ENCODE measurements around the gene KLK14. TPM values are rescaled to one million over a fixed set of nuclear protein-coding genes. Genes with fewer than 3 reads are reported as not detected.
A peak's percentile ranks its signal among the peaks of the same experiment; 100 is the strongest.

The KLK14 gene
- polyA plus RNA-seq, 1 donor from 2014 or later: not detected

GRCh38 chr19:51096473-51097165 lies 13.9 kb upstream of the KLK14 start:
- H3K27me3 ChIP-seq (ENCODE audit: insufficient read depth, low read depth, low read length): no peaks in the 10 kb centered on the region
- no peaks in the 10 kb centered on the region for H4K20me1 ChIP-seq (ENCODE audit: insufficient read depth)

GRCh38 chr19:51094696-51095279 lies 12.1 kb upstream of the KLK14 start:
- no peak overlapping the region for H3K4me3 ChIP-seq (ENCODE audit: low read length)
- H3K9me3 ChIP-seq (ENCODE audit: low read length): no peaks in the 10 kb centered on the region
- H3K4me2 ChIP-seq (ENCODE audit: low read length): no peak overlapping the region
- H3F3A ChIP-seq (ENCODE audit: insufficient read depth, low read length, poor library complexity, severe bottlenecking): no peaks in the 10 kb centered on the region
- H3K9ac ChIP-seq (ENCODE audit: low read length): no peak overlapping the region
- TF ChIP-seq POLR2AphosphoS5 (IDR thresholded peaks at IDR 0.05) (no peak), REST (IDR thresholded peaks at IDR 0.05; ENCODE audit: borderline replicate concordance) (no peak), TAF1 (IDR thresholded peaks at IDR 0.05; ENCODE audit: low read depth) (no peak), EZH2 (IDR thresholded peaks at IDR 0.05; ENCODE audit: borderline replicate concordance, insufficient read depth, low read length, poor library complexity, severe bottlenecking) (no peak), CTCF (IDR thresholded peaks at IDR 0.05; ENCODE audit: poor library complexity, severe bottlenecking) (peak; percentile 59), EP300 (conservative IDR thresholded peaks at IDR 0.05; ENCODE audit: poor library complexity, severe bottlenecking) (no peak), RAD21 (conservative IDR thresholded peaks at IDR 0.05) (peak; percentile 53), SMC3 (conservative IDR thresholded peaks at IDR 0.05; ENCODE audit: poor library complexity) (peak; percentile 15)
- H3K27ac ChIP-seq (ENCODE audit: low read length): no peak overlapping the region
- H3K79me2 ChIP-seq (replicated peaks; ENCODE audit: insufficient read depth, low read length): no peaks in the 10 kb centered on the region
- no peaks in the 10 kb centered on the region for H3K36me3 ChIP-seq (ENCODE audit: insufficient read depth, low read length)
- H4K20me1 ChIP-seq (ENCODE audit: insufficient read depth): no peaks in the 10 kb centered on the region
- no peaks in the 10 kb centered on the region for H3K27me3 ChIP-seq (ENCODE audit: insufficient read depth, low read depth, low read length)
- no peaks in the 10 kb centered on the region for H3K9me2 ChIP-seq (ENCODE audit: insufficient read depth, low read length)
- no peak overlapping the region for H2AFZ ChIP-seq (ENCODE audit: low read depth, low read length)

More at GRCh38 chr19:51096473-51097165, 13.9 kb upstream of the KLK14 start:
- no peak overlapping the region for H3K4me2 ChIP-seq (ENCODE audit: low read length)
- H3F3A ChIP-seq (ENCODE audit: insufficient read depth, low read length, poor library complexity, severe bottlenecking): no peaks in the 10 kb centered on the region
- H3K9me2 ChIP-seq (ENCODE audit: insufficient read depth, low read length): no peaks in the 10 kb centered on the region
- no peaks in the 10 kb centered on the region for H3K36me3 ChIP-seq (ENCODE audit: insufficient read depth, low read length)
- no peaks in the 10 kb centered on the region for H3K79me2 ChIP-seq (replicated peaks; ENCODE audit: insufficient read depth, low read length)
- no peak overlapping the region for H3K4me3 ChIP-seq (ENCODE audit: low read length)
- H3K27ac ChIP-seq (ENCODE audit: low read length): no peak overlapping the region
- TF ChIP-seq CTCF (IDR thresholded peaks at IDR 0.05; ENCODE audit: poor library complexity, severe bottlenecking) (peak; percentile 17), EZH2 (IDR thresholded peaks at IDR 0.05; ENCODE audit: borderline replicate concordance, insufficient read depth, low read length, poor library complexity, severe bottlenecking) (no peak)
- no peak overlapping the region for H3K9ac ChIP-seq (ENCODE audit: low read length)
- H3K9me3 ChIP-seq (ENCODE audit: low read length): no peaks in the 10 kb centered on the region
- H2AFZ ChIP-seq (ENCODE audit: low read depth, low read length): no peak overlapping the region
